HEK293 (cell line): Measurements from ENCODE around the gene LINGO1.

Experiments used
- CTCF ChIA-PET: fragments of 350-600 bp; formaldehyde crosslinking; extraction: SDS; loops from one replicate; lab custom pipeline; 2021; ENCODE audit warnings: antibody characterized with exemption; lab: Yijun Ruan, JAX
- POLR2A ChIA-PET: fragments of 300-600 bp; formaldehyde crosslinking; extraction: SDS; loops from one replicate; lab custom pipeline; 2020; ENCODE audit warnings: antibody characterized with exemption, inconsistent platforms; lab: Yijun Ruan, JAX
- H3K27ac ChIP-seq: fragments of 200-500 bp; sonication (Bioruptor generic); 2 replicates; pipeline ENCODE4 v1.5.1; 2014; ENCODE audit warnings: low read depth, low read length, control low read depth, inconsistent platforms; ENCODE audit errors: extremely low read depth
- H3K36me3 ChIP-seq, 2 experiments: fragments of 200-500 bp in 1 of 2; sonication (Bioruptor generic) in 1 of 2; 1 replicate in 1 of 2; 2 replicates in 1 of 2; pipeline ENCODE4 v1.5.1; 2014 to 2017; ENCODE audit warnings: inconsistent platforms in 2 of 2, low read length in 2 of 2; ENCODE audit not compliant: control insufficient read depth in 2 of 2, insufficient read depth in 1 of 2
- H3K4me1 ChIP-seq: fragments of 200-500 bp; sonication (Bioruptor generic); 2 replicates; pipeline ENCODE4 v1.5.1; 2014; ENCODE audit warnings: mild to moderate bottlenecking, low read length, inconsistent platforms; ENCODE audit not compliant: control insufficient read depth, insufficient read depth
- H3K4me3 ChIP-seq: 2 replicates; pipeline ENCODE4 v1.5.1; 2011; ENCODE audit warnings: low read depth, mild to moderate bottlenecking, control low read depth, low read length, moderate library complexity
- H3K9me3 ChIP-seq: fragments of 200-500 bp; sonication (Bioruptor generic); 2 replicates; pipeline ENCODE4 v1.5.1; 2014; ENCODE audit warnings: low read depth, low read length, inconsistent platforms; ENCODE audit not compliant: control insufficient read depth, insufficient read depth
- BCL11B ChIP-seq: fragments of 450-650 bp; formaldehyde crosslinking; IDR thresholded peaks from 2 replicates; pipeline ENCODE4 v1.5.1; 2016; ENCODE audit warnings: low read depth, missing biosample characterization, missing genetic modification characterization
- EGR2 ChIP-seq: fragments of 450-650 bp; formaldehyde crosslinking; IDR thresholded peaks from 2 replicates; pipeline ENCODE4 v1.5.1; 2016; ENCODE audit warnings: low read depth, missing biosample characterization, missing genetic modification characterization
- HIC1 ChIP-seq: fragments of 450-650 bp; formaldehyde crosslinking; IDR thresholded peaks from 2 replicates; pipeline ENCODE4 v1.5.1; 2016; ENCODE audit warnings: missing biosample characterization, missing genetic modification characterization
- OVOL3 ChIP-seq: fragments of 450-650 bp; formaldehyde crosslinking; IDR thresholded peaks from 2 replicates; pipeline ENCODE4 v1.5.1; 2016; ENCODE audit warnings: missing biosample characterization, missing genetic modification characterization
- RBAK ChIP-seq: fragments of 450-650 bp; formaldehyde crosslinking; IDR thresholded peaks from 2 replicates; pipeline ENCODE4 v1.5.1; 2016; ENCODE audit warnings: missing biosample characterization, missing genetic modification characterization
- SCRT1 ChIP-seq: fragments of 450-650 bp; formaldehyde crosslinking; IDR thresholded peaks from 2 replicates; pipeline ENCODE4 v1.5.1; 2016; ENCODE audit warnings: missing biosample characterization, missing genetic modification characterization, borderline replicate concordance
- ZBTB26 ChIP-seq: fragments of 450-650 bp; formaldehyde crosslinking; optimal IDR thresholded peaks from 2 replicates; pipeline ENCODE3; 2016; ENCODE audit warnings: missing biosample characterization, mild to moderate bottlenecking, missing genetic modification characterization
- ZBTB7A ChIP-seq: fragments of 450-650 bp; formaldehyde crosslinking; IDR thresholded peaks from 2 replicates; pipeline ENCODE4 v1.5.1; 2016; ENCODE audit warnings: low read depth, missing biosample characterization, missing genetic modification characterization
- ZFHX2 ChIP-seq: fragments of 450-650 bp; formaldehyde crosslinking; conservative IDR thresholded peaks from 2 replicates; pipeline ENCODE4 v1.5.1; 2016; ENCODE audit warnings: missing biosample characterization, missing genetic modification characterization
- ZFP37 ChIP-seq: fragments of 450-650 bp; formaldehyde crosslinking; IDR thresholded peaks from 2 replicates; pipeline ENCODE4 v1.5.1; 2016; ENCODE audit warnings: missing biosample characterization, missing genetic modification characterization
- ZNF133 ChIP-seq: fragments of 450-650 bp; formaldehyde crosslinking; IDR thresholded peaks from 2 replicates; pipeline ENCODE4 v1.5.1; 2016; ENCODE audit warnings: missing biosample characterization, missing genetic modification characterization
- ZNF16 ChIP-seq: fragments of 450-650 bp; formaldehyde crosslinking; IDR thresholded peaks from 2 replicates; pipeline ENCODE4 v1.5.1; 2016; ENCODE audit warnings: low read depth, missing biosample characterization, missing genetic modification characterization
- ZNF24 ChIP-seq: fragments of 450-650 bp; formaldehyde crosslinking; IDR thresholded peaks from 2 replicates; pipeline ENCODE4 v1.5.1; 2016; ENCODE audit warnings: missing biosample characterization, missing genetic modification characterization
- ZNF274 ChIP-seq, 2 experiments: fragments of 200-500 bp in 1 of 2; fragments of 450-650 bp in 1 of 2; sonication (Bioruptor generic) in 1 of 2; formaldehyde crosslinking in 1 of 2; IDR thresholded peaks; 2 replicates each; pipeline versions ENCODE4 v1.5.1 to v1.6.1; 2014 to 2016; ENCODE audit warnings: borderline replicate concordance in 1 of 2, inconsistent platforms in 1 of 2, low read length in 1 of 2, missing biosample characterization in 1 of 2, missing genetic modification characterization in 1 of 2
- ZNF280D ChIP-seq: fragments of 450-650 bp; formaldehyde crosslinking; IDR thresholded peaks from 2 replicates; pipeline ENCODE4 v1.5.1; 2016; ENCODE audit warnings: missing biosample characterization, missing genetic modification characterization
- ZNF354C ChIP-seq: fragments of 450-650 bp; formaldehyde crosslinking; IDR thresholded peaks from 2 replicates; pipeline ENCODE4 v1.5.1; 2016; ENCODE audit warnings: missing biosample characterization, missing genetic modification characterization, low read depth, borderline replicate concordance
- ZNF555 ChIP-seq: fragments of 450-650 bp; formaldehyde crosslinking; conservative IDR thresholded peaks from 2 replicates; pipeline ENCODE4 v1.5.1; 2017; ENCODE audit warnings: missing biosample characterization, mild to moderate bottlenecking, missing genetic modification characterization, inconsistent platforms
- ZNF580 ChIP-seq: fragments of 450-650 bp; formaldehyde crosslinking; IDR thresholded peaks from 2 replicates; pipeline ENCODE4 v1.5.1; 2016; ENCODE audit warnings: missing biosample characterization, missing genetic modification characterization
- ZNF623 ChIP-seq: fragments of 450-650 bp; formaldehyde crosslinking; IDR thresholded peaks from 2 replicates; pipeline ENCODE4 v1.5.1; 2016; ENCODE audit warnings: missing biosample characterization, missing genetic modification characterization
- ZNF677 ChIP-seq: fragments of 450-650 bp; IDR thresholded peaks from 2 replicates; pipeline ENCODE4 v1.5.0; 2018; ENCODE audit warnings: missing biosample characterization, mild to moderate bottlenecking, missing genetic modification characterization, moderate library complexity

LINGO1 gene

GRCh38 chr15:77580996-77581682 is 51.6 kb downstream of the LINGO1 start:
- H3K9me3 ChIP-seq, result no peaks in the 10 kb centered on the region
- no peak overlapping the region for H3K27ac ChIP-seq
- no peak overlapping the region for H3K4me3 ChIP-seq
- no peaks in the 10 kb centered on the region; the same call in 1 of the 2 replicates for H3K4me1 ChIP-seq
- ChIA-PET POLR2A (no interaction called here), CTCF (interaction anchor here (0.8 kb wide), 1 partner anchor 16 kb away, joined by 3 read pairs; no protein-coding TSS in a partner anchor)
- no peaks in the 10 kb centered on the region for H3K36me3 ChIP-seq
- no peak for TF ChIP-seq ZNF133
- TF ChIP-seq ZNF24 (tag by site-specific recombination), result no peak
- TF ChIP-seq ZNF274 (IDR thresholded peaks at IDR 0.05; ENCODE audit: low read length), result no peak
- no peak for TF ChIP-seq ZNF274 (tag by site-specific recombination; IDR thresholded peaks at IDR 0.05; ENCODE audit: borderline replicate concordance)
- TF ChIP-seq ZFHX2 (tag by site-specific recombination), result peak; percentile 68
- peak; percentile 57 for TF ChIP-seq EGR2 (tag by site-specific recombination)

- CTCF ChIA-PET, result interaction anchor here (0.7 kb wide), 1 partner anchor 8 kb away, joined by 3 read pairs; no protein-coding TSS in a partner anchor
- no peak overlapping the region for H3K4me3 ChIP-seq
- no peaks in the 10 kb centered on the region for H3K9me3 ChIP-seq
- no peaks in the 10 kb centered on the region for H3K36me3 ChIP-seq
- H3K27ac ChIP-seq, result no peak overlapping the region
- peak; percentile 91 for TF ChIP-seq ZNF623 (tag by site-specific recombination)
- no peak for TF ChIP-seq ZNF580 (tag by site-specific recombination)
- TF ChIP-seq HIC1 (tag by site-specific recombination), result no peak
- TF ChIP-seq, all 188 proteins: peak for 1
- POLR2A ChIA-PET, result interaction anchor here (0.6 kb wide), 1 partner anchor 432 kb away, joined by 3 read pairs; no protein-coding TSS in a partner anchor
- no peaks in the 10 kb centered on the region; the same call in 1 of the 2 replicates for H3K4me1 ChIP-seq
Observed at GRCh38 chr15:77579498-77580188, 53.1 kb downstream of the LINGO1 start.

GRCh38 chr15:77578641-77579372 is 53.9 kb downstream of the LINGO1 start:
- H3K27ac ChIP-seq, result no peak overlapping the region
- no peaks in the 10 kb centered on the region for H3K36me3 ChIP-seq
- ChIA-PET CTCF (interaction anchor here (1.1 kb wide), 1 partner anchor 10 kb away, joined by 3 read pairs; no protein-coding TSS in a partner anchor), POLR2A (interaction anchor here (0.6 kb wide), 1 partner anchor 25 kb away, joined by 3 read pairs; no protein-coding TSS in a partner anchor)
- H3K4me1 ChIP-seq, result no peaks in the 10 kb centered on the region; the same call in 1 of the 2 replicates
- TF ChIP-seq SCRT1 (tag by site-specific recombination), result no peak
- TF ChIP-seq ZNF677 (tag by site-specific recombination), result no peak
- TF ChIP-seq ZBTB7A (tag by site-specific recombination), result no peak
- TF ChIP-seq BCL11B (tag by site-specific recombination), result no peak
- no peak for TF ChIP-seq RBAK (tag by site-specific recombination)
- TF ChIP-seq ZNF280D, result no peak
- TF ChIP-seq ZBTB26 (tag by site-specific recombination), result no peak
- TF ChIP-seq ZNF354C (tag by site-specific recombination), result no peak
- TF ChIP-seq ZFP37 (tag by site-specific recombination), result no peak
- no peak for TF ChIP-seq ZNF555 (tag by site-specific recombination)
- TF ChIP-seq OVOL3, result no peak
- no peak for TF ChIP-seq ZNF16 (tag by site-specific recombination)
- TF ChIP-seq, all 188 proteins: peak for 0
- Histone ChIP-seq H3K9me3 (no peaks in the 10 kb centered on the region), H3K4me3 (no peak overlapping the region)
